Spleen (tissue), 11 donors: ENCODE measurements around the gene RMI2. TPM values are rescaled to one million over a fixed set of nuclear protein-coding genes. Genes with fewer than 3 reads are reported as not detected.

Experiments
- DNase-seq: peaks from one replicate; pipeline ENCODE4 v3.0.0-alpha.2; 2020
- H3K27ac ChIP-seq, 8 donors: fragments of 200-600 bp; sonication (generic) in 7 of 8; 1 replicate in 4 of 8; 2 replicates in 4 of 8; pipeline versions ENCODE4 v1.5.0 to v1.8.0; 2016 to 2021; ENCODE audit warnings: inconsistent platforms in 4 of 8, mild to moderate bottlenecking in 4 of 8, moderate library complexity in 1 of 8
- H3K27me3 ChIP-seq, 7 donors: fragments of 200-600 bp; sonication (generic) in 6 of 7; replicated peaks in 1 of 7; 1 replicate in 4 of 7; 2 replicates in 3 of 7; pipeline versions ENCODE4 v1.5.0 to v1.8.0; 2016 to 2021; ENCODE audit warnings: inconsistent platforms in 3 of 7, mild to moderate bottlenecking in 1 of 7
- H3K36me3 ChIP-seq, 6 donors: fragments of 200-600 bp; sonication (generic) in 5 of 6; 1 replicate in 4 of 6; 2 replicates in 2 of 6; pipeline versions ENCODE4 v1.5.0 to v1.8.0; 2016 to 2021; ENCODE audit warnings: inconsistent platforms in 2 of 6
- H3K4me1 ChIP-seq, 6 donors: fragments of 200-600 bp; sonication (generic) in 5 of 6; 1 replicate in 3 of 6; 2 replicates in 3 of 6; pipeline versions ENCODE4 v1.5.0 to v1.8.0; 2016 to 2021; ENCODE audit warnings: inconsistent platforms in 3 of 6
- H3K4me3 ChIP-seq, 8 donors: fragments of 200-600 bp; sonication (generic) in 7 of 8; 1 replicate in 4 of 8; 2 replicates in 4 of 8; pipeline versions ENCODE4 v1.5.0 to v1.8.0; 2016 to 2021; ENCODE audit warnings: inconsistent platforms in 4 of 8, mild to moderate bottlenecking in 4 of 8, moderate library complexity in 2 of 8
- H3K9me3 ChIP-seq, 8 donors: fragments of 200-600 bp; sonication (generic) in 7 of 8; 1 replicate in 4 of 8; 2 replicates in 4 of 8; pipeline versions ENCODE4 v1.5.0 to v1.8.0; 2016 to 2021; ENCODE audit warnings: inconsistent platforms in 4 of 8
- CTCF ChIP-seq, 11 experiments: fragments of 200-600 bp in 7 of 11; fragments of 450-650 bp in 4 of 11; sonication (generic) in 4 of 11; IDR thresholded peaks in 8 of 11; conservative IDR thresholded peaks in 3 of 11; 1 replicate in 7 of 11; 2 replicates in 4 of 11; pipeline versions ENCODE4 v1.4.0 to v1.8.0; 2016 to 2021; ENCODE audit warnings: antibody characterized with exemption in 11 of 11, inconsistent platforms in 4 of 11, mild to moderate bottlenecking in 1 of 11
- POLR2A ChIP-seq, 3 donors: fragments of 450-650 bp; IDR thresholded peaks; one replicate each; pipeline ENCODE4 v1.5.1; 2017; ENCODE audit warnings: antibody characterized with exemption in 3 of 3, mild to moderate bottlenecking in 1 of 3
- POLR2AphosphoS5 ChIP-seq, 3 donors: sonication (generic); formaldehyde crosslinking; IDR thresholded peaks; one replicate each; pipeline ENCODE4 v1.5.1; 2017; ENCODE audit warnings: antibody characterized with exemption in 3 of 3
- WGBS, 5 donors: extraction: QIAGEN DNeasy Blood & Tissue Kit in 3 of 5; methylation state at CpG; one replicate each; pipeline versions ENCODE4 v1.1.5 to v1.1.7; 2013 to 2018; 5-methylcytosine and 5-hydroxymethylcytosine counted together
- intact Hi-C: fragments of 100-400 bp; cut with DNase I; formaldehyde crosslinking; loops from one replicate; pipeline ENCODE4 v1.15.0; 2023; ENCODE audit warnings: low total_unique reads
- polyA plus RNA-seq, 3 donors: library from polyadenylated mRNA; stranded (reverse); fragments of 200-250 nt; gene quantifications; one replicate each; pipeline ENCODE4 v1.2.1, GENCODE V29; 2013
- total RNA-seq, 7 donors: library from RNA; depleted of rRNA in 3 of 7; stranded (reverse); fragments of >200 nt in 3 of 7; fragmentation: NEBNext Ultra II Directional in 4 of 7; extraction: Animal tissue kit (Norgen Biotek cat#: 25700) in 4 of 7; gene quantifications; one replicate each; pipeline versions ENCODE4 v1.1.0 to v1.2.1, GENCODE V29; 2016 to 2021
- donor health status: healthy with polysubstance abuse.
- donor health status: DM: no; HTN: no; CAD: no; lungs with moderate emphysema.
- donor health status: DM: no; HTN: no; CAD: no.
- donor health status: Bipolar disorder and iron deficiency.
- donor health status: healthy.
- donor health status: DM: no; HTN: no; CAD: no.
- donor health status: DM: yes; HTN: yes; CAD: no.

Gene RMI2
- total and polyA plus RNA-seq, 10 donors = 2.4 to 23.6 (median 4.7) TPM

GRCh38 chr16:11386054-11386680 is 40.9 kb downstream of the RMI2 start:
- Histone ChIP-seq H3K4me3 (no peak overlapping the region), H3K27me3 (peaks cover 0 to 11% (median 0%) of the 10 kb centered on the region in 7 donors), H3K9me3 (no peaks in the 10 kb centered on the region), H3K4me1 (peaks cover 0 to 14% (median 3%) of the 10 kb centered on the region in 6 donors), H3K36me3 (peaks cover 0 to 19% (median 0%) of the 10 kb centered on the region in 6 donors), H3K27ac (no peak overlapping the region)
- intact Hi-C loops = no loop called here
- 72 to 91% (median 84%) methylated on average over 9 to 12 of the region's 12 CpGs for WGBS, 5 donors
- no peak for TF ChIP-seq POLR2A (IDR thresholded peaks at IDR 0.05)
- DNase-seq = peak; percentile 67

GRCh38 chr16:11386791-11387546 is 41.7 kb downstream of the RMI2 start:
- peaks cover 0 to 14% (median 3%) of the 10 kb centered on the region in 6 donors for H3K4me1 ChIP-seq
- DNase-seq = peak; percentile 74
- no peaks in the 10 kb centered on the region for H3K9me3 ChIP-seq
- TF ChIP-seq POLR2AphosphoS5 (IDR thresholded peaks at IDR 0.05) (peak in 1 of 3 donors; percentile 52), CTCF (IDR thresholded peaks at IDR 0.05 in 8 of 11, conservative IDR thresholded peaks at IDR 0.05 in 3 of 11) (peak in 7 of 11 experiments; percentile 17 to 51 (median 41)), POLR2A (IDR thresholded peaks at IDR 0.05) (no peak)
- peaks cover 0 to 11% (median 0%) of the 10 kb centered on the region in 7 donors for H3K27me3 ChIP-seq
- 35 to 62% (median 59%) methylated on average over 4 to 22 of the region's 22 CpGs for WGBS, 5 donors
- intact Hi-C loops = no loop called here
- peaks cover 0 to 19% (median 0%) of the 10 kb centered on the region in 6 donors for H3K36me3 ChIP-seq
- no peak overlapping the region for H3K4me3 ChIP-seq
- no peak overlapping the region for H3K27ac ChIP-seq

GRCh38 chr16:11389083-11389482 is 43.8 kb downstream of the RMI2 start:
- Histone ChIP-seq H3K27ac (no peak overlapping the region), H3K36me3 (peaks cover 0 to 9% (median 0%) of the 10 kb centered on the region in 6 donors), H3K4me1 (peaks cover 0 to 14% (median 3%) of the 10 kb centered on the region in 6 donors), H3K27me3 (peaks cover 0 to 11% (median 0%) of the 10 kb centered on the region in 7 donors), H3K4me3 (no peak overlapping the region), H3K9me3 (no peaks in the 10 kb centered on the region)
- WGBS, 5 donors = 70 to 85% (median 73%) methylated on average over 7 of the region's 7 CpGs
- no peak for TF ChIP-seq CTCF (IDR thresholded peaks at IDR 0.05 in 8 of 11, conservative IDR thresholded peaks at IDR 0.05 in 3 of 11)
- no peak for TF ChIP-seq POLR2A (IDR thresholded peaks at IDR 0.05)
- DNase-seq = peak; percentile 12
- intact Hi-C loops = no loop called here

- peaks cover 0 to 1% (median 0%) of the 10 kb centered on the region in 6 donors for H3K36me3 ChIP-seq
- H3K9me3 ChIP-seq = no peaks in the 10 kb centered on the region
- WGBS, 5 donors = 73 to 83% (median 77%) methylated on average over 20 to 27 of the region's 27 CpGs
- H3K4me3 ChIP-seq = no peak overlapping the region
- intact Hi-C loops = no loop called here
- peaks cover 0 to 14% (median 3%) of the 10 kb centered on the region in 6 donors for H3K4me1 ChIP-seq
- peaks cover 0 to 11% (median 0%) of the 10 kb centered on the region in 7 donors for H3K27me3 ChIP-seq
- no peak for TF ChIP-seq POLR2A (IDR thresholded peaks at IDR 0.05)
- no peak for TF ChIP-seq CTCF (IDR thresholded peaks at IDR 0.05 in 8 of 11, conservative IDR thresholded peaks at IDR 0.05 in 3 of 11)
- TF ChIP-seq POLR2AphosphoS5 (IDR thresholded peaks at IDR 0.05) = no peak
- H3K27ac ChIP-seq = no peak overlapping the region
- DNase-seq = peak; percentile 64
Measured at GRCh38 chr16:11389631-11390565, 44.6 kb downstream of the RMI2 start.
